OCI-LY3 (cell line): Measurements from ENCODE around the gene INPP5A.

Source experiments
- H2AFZ ChIP-seq: fragments of 200-600, 300-600 bp; shearing (Covaris generic); 2 replicates; pipeline ENCODE4 v1.6.0; 2014; ENCODE audit warnings: antibody characterized with exemption, low read depth, low read length
- H3K27ac ChIP-seq: fragments of 200-600, 300-600 bp; sonication (generic); 2 replicates; pipeline ENCODE4 v1.5.1; 2014; ENCODE audit warnings: mild to moderate bottlenecking, low read length, moderate library complexity, mixed read lengths
- H3K27me3 ChIP-seq: fragments of 200-600, 300-600 bp; sonication (generic); 2 replicates; pipeline ENCODE4 v1.6.1; 2014; ENCODE audit warnings: low read depth, low read length, mixed read lengths
- H3K36me3 ChIP-seq: fragments of 200-600, 300-600 bp; sonication (generic); replicated peaks from 2 replicates; pipeline ENCODE3; 2014; ENCODE audit warnings: low read depth, low read length, mixed read lengths
- H3K4me1 ChIP-seq: fragments of 300-600, 200-600 bp; sonication (generic); 2 replicates; pipeline ENCODE4 v1.6.1; 2014; ENCODE audit warnings: low read length, mixed read lengths
- H3K4me2 ChIP-seq: fragments of 200-600, 300-600 bp; sonication (generic); 2 replicates; pipeline ENCODE4 v1.6.1; 2014; ENCODE audit warnings: low read length, mixed read lengths
- H3K4me3 ChIP-seq: fragments of 300-600, 200-600 bp; sonication (generic); 2 replicates; pipeline ENCODE4 v1.5.1; 2014; ENCODE audit warnings: antibody characterized with exemption, mild to moderate bottlenecking, low read length, moderate library complexity
- H3K79me2 ChIP-seq: fragments of 300-600, 200-600 bp; shearing (Covaris generic); 2 replicates; pipeline ENCODE4 v1.6.1; 2014; ENCODE audit warnings: mild to moderate bottlenecking, low read length, mixed read lengths
- H3K9ac ChIP-seq: fragments of 300-600, 200-600 bp; shearing (Covaris generic); 2 replicates; pipeline ENCODE4 v1.6.0; 2014; ENCODE audit warnings: mild to moderate bottlenecking, low read length, moderate library complexity
- H3K9me3 ChIP-seq: fragments of 200-600, 300-600 bp; shearing (Covaris generic); 2 replicates; pipeline ENCODE4 v1.6.1; 2014; ENCODE audit warnings: low read length, mixed read lengths; ENCODE audit not compliant: insufficient read depth
- H4K20me1 ChIP-seq: fragments of 200-600, 300-600 bp; sonication (generic); 2 replicates; pipeline ENCODE4 v1.6.1; 2016; ENCODE audit warnings: low read length, mixed read lengths; ENCODE audit not compliant: insufficient read depth
- CTCF ChIP-seq: fragments of 200-600, 300-600 bp; sonication (generic); IDR thresholded peaks from 2 replicates; pipeline ENCODE4 v1.5.1; 2014; ENCODE audit warnings: antibody characterized with exemption, low read length, low read depth
- EZH2phosphoT487 ChIP-seq: fragments of 200-600 bp; shearing (Covaris generic); IDR thresholded peaks from 2 replicates; pipeline ENCODE4 v1.6.1; 2018; ENCODE audit warnings: antibody characterized with exemption, mixed run types, low read depth

The INPP5A gene

GRCh38 chr10:132627666-132628531, 90.3 kb downstream of the INPP5A start:
- TF ChIP-seq EZH2phosphoT487 (no peak), CTCF (no peak)
- H3K79me2 ChIP-seq, result no peaks in the 10 kb centered on the region
- no peaks in the 10 kb centered on the region for H3K4me1 ChIP-seq
- no peak overlapping the region for H3K4me2 ChIP-seq
- H3K9me3 ChIP-seq, result no peaks in the 10 kb centered on the region
- no peak overlapping the region for H3K27ac ChIP-seq
- H3K36me3 ChIP-seq, result no peaks in the 10 kb centered on the region
- H4K20me1 ChIP-seq, result no peaks in the 10 kb centered on the region
- H3K27me3 ChIP-seq, result no peaks in the 10 kb centered on the region
- H3K9ac ChIP-seq, result no peak overlapping the region
- no peak overlapping the region for H3K4me3 ChIP-seq
- H2AFZ ChIP-seq, result no peak overlapping the region

GRCh38 chr10:132628966-132629900, 91.6 kb downstream of the INPP5A start:
- H3K4me3 ChIP-seq, result no peak overlapping the region
- TF ChIP-seq CTCF, result no peak
- TF ChIP-seq EZH2phosphoT487, result no peak
- no peaks in the 10 kb centered on the region for H4K20me1 ChIP-seq
- no peak overlapping the region for H2AFZ ChIP-seq
- no peak overlapping the region for H3K9ac ChIP-seq
- no peaks in the 10 kb centered on the region for H3K79me2 ChIP-seq
- H3K36me3 ChIP-seq, result no peaks in the 10 kb centered on the region
- H3K4me2 ChIP-seq, result no peak overlapping the region
- no peaks in the 10 kb centered on the region for H3K4me1 ChIP-seq
- H3K9me3 ChIP-seq, result no peaks in the 10 kb centered on the region
- no peak overlapping the region for H3K27ac ChIP-seq
- no peaks in the 10 kb centered on the region for H3K27me3 ChIP-seq

- Histone ChIP-seq H3K9me3 (no peaks in the 10 kb centered on the region), H4K20me1 (no peaks in the 10 kb centered on the region), H3K36me3 (no peaks in the 10 kb centered on the region), H3K27ac (no peak overlapping the region), H3K4me2 (no peak overlapping the region), H3K79me2 (no peaks in the 10 kb centered on the region), H3K4me1 (no peaks in the 10 kb centered on the region), H3K27me3 (no peaks in the 10 kb centered on the region), H2AFZ (no peak overlapping the region), H3K9ac (no peak overlapping the region), H3K4me3 (no peak overlapping the region)
- TF ChIP-seq EZH2phosphoT487 (no peak), CTCF (no peak)
Measured at GRCh38 chr10:132630156-132630555, 92.6 kb downstream of the INPP5A start.
